MCF 10A (cell line): ENCODE data around the gene KDM2A. TPM values are rescaled to one million over a fixed set of nuclear protein-coding genes. Genes with fewer than 3 reads are reported as not detected.
A peak's percentile ranks its signal among the peaks of the same experiment; 100 is the strongest.

Experiments
- BruUV-seq: library from RNA; stranded (reverse); fragments of 400-500 nt; replicated peaks from 2 replicates; lab custom pipeline; 2021; lab: Mats Ljungman, UMichigan
- CTCF ChIA-PET: fragments of 300-600 bp; sonication (Branson Sonifier 250); formaldehyde crosslinking; extraction: SDS; loops from one replicate; lab custom pipeline; 2021; ENCODE audit warnings: antibody characterized with exemption, inconsistent platforms; lab: Yijun Ruan, JAX
- POLR2A ChIA-PET: fragments of 300-600, 350-650 bp; sonication (Branson Sonifier 250); formaldehyde crosslinking; extraction: SDS; loops from one replicate; lab custom pipeline; 2020; ENCODE audit warnings: antibody characterized with exemption, inconsistent platforms; lab: Yijun Ruan, JAX
- DNase-seq: peaks from one replicate; pipeline ENCODE4 v3.0.0-alpha.2; 2018; ENCODE audit not compliant: unreplicated experiment
- H3K27ac Mint-ChIP-seq: one replicate; pipeline ENCODE4 v1.8.0; 2022; ENCODE audit warnings: mild to moderate bottlenecking, low read depth, mixed read lengths; ENCODE audit not compliant: unreplicated experiment
- H3K27me3 Mint-ChIP-seq: one replicate; pipeline ENCODE4 v1.8.0; 2022; ENCODE audit warnings: mixed read lengths; ENCODE audit not compliant: insufficient read depth, unreplicated experiment
- H3K36me3 Mint-ChIP-seq: one replicate; pipeline ENCODE4 v1.8.0; 2022; ENCODE audit warnings: mild to moderate bottlenecking, moderate library complexity, mixed read lengths; ENCODE audit not compliant: insufficient read depth, unreplicated experiment
- H3K4me1 Mint-ChIP-seq: one replicate; pipeline ENCODE4 v1.8.0; 2022; ENCODE audit warnings: mixed read lengths; ENCODE audit not compliant: insufficient read depth, unreplicated experiment
- H3K4me3 Mint-ChIP-seq: one replicate; pipeline ENCODE4 v1.8.0; 2022; ENCODE audit warnings: mild to moderate bottlenecking, moderate library complexity, mixed read lengths; ENCODE audit not compliant: unreplicated experiment
- H3K9me3 Mint-ChIP-seq: one replicate; pipeline ENCODE4 v1.8.0; 2022; ENCODE audit warnings: mixed read lengths; ENCODE audit not compliant: unreplicated experiment
- CTCF ChIP-seq: fragments of 200-600 bp; IDR thresholded peaks from one replicate; pipeline ENCODE4 v1.8.0; 2022; ENCODE audit warnings: antibody characterized with exemption, mild to moderate bottlenecking; ENCODE audit not compliant: unreplicated experiment
- intact Hi-C: fragments of 100-400 bp; cut with micrococcal nuclease; formaldehyde crosslinking; loops from 2 replicates; pipeline ENCODE4 v1.14.1; 2022
- total RNA-seq: library from RNA; stranded (reverse); gene quantifications from 2 replicates; pipeline ENCODE4 v1.2.3, GENCODE V29; 2022

KDM2A gene
- total RNA-seq, 1 experiment from 2014 or later = 63.8 TPM

GRCh38 chr11:67284811-67285540, 165.9 kb downstream of the KDM2A start:
- POLR2A ChIA-PET = no interaction called here
- H3K27ac Mint-ChIP-seq = no peak overlapping the region
- BruUV-seq = no TSS peak
- peaks cover 13% of the 10 kb centered on the region for H3K4me1 Mint-ChIP-seq
- H3K9me3 Mint-ChIP-seq = no peaks in the 10 kb centered on the region
- no peak for TF ChIP-seq CTCF
- H3K4me3 Mint-ChIP-seq = no peak overlapping the region
- CTCF ChIA-PET = no interaction called here
- H3K27me3 Mint-ChIP-seq = no peaks in the 10 kb centered on the region
- intact Hi-C loops = no loop called here
- H3K36me3 Mint-ChIP-seq = peaks cover 28% of the 10 kb centered on the region
- DNase-seq = no peak

GRCh38 chr11:67285541-67286498, 166.8 kb downstream of the KDM2A start:
- H3K4me3 Mint-ChIP-seq = no peak overlapping the region
- TSS peak; percentile 31 for BruUV-seq
- peaks cover 13% of the 10 kb centered on the region for H3K4me1 Mint-ChIP-seq
- ChIA-PET CTCF (interaction anchor here (0.6 kb wide), 1 partner anchor 94 kb away, joined by 3 read pairs; no protein-coding TSS in a partner anchor), POLR2A (interaction anchor here (0.6 to 4.8 kb wide), 2 partner anchors 8 to 17 kb away, joined by 3 to 51 read pairs; partner anchors contain the start of gene SSH3)
- H3K27me3 Mint-ChIP-seq = no peaks in the 10 kb centered on the region
- intact Hi-C loops = no loop called here
- DNase-seq = no peak
- H3K9me3 Mint-ChIP-seq = no peaks in the 10 kb centered on the region
- H3K36me3 Mint-ChIP-seq = peaks cover 31% of the 10 kb centered on the region
- no peak for TF ChIP-seq CTCF
- H3K27ac Mint-ChIP-seq = no peak overlapping the region

GRCh38 chr11:67286621-67287333, 167.7 kb downstream of the KDM2A start:
- Mint-ChIP-seq H3K27me3 (no peaks in the 10 kb centered on the region), H3K27ac (peak overlapping the region; percentile 96), H3K9me3 (no peaks in the 10 kb centered on the region), H3K36me3 (peaks cover 35% of the 10 kb centered on the region), H3K4me1 (peaks cover 13% of the 10 kb centered on the region), H3K4me3 (peak overlapping the region; percentile 92)
- TF ChIP-seq CTCF = no peak
- ChIA-PET CTCF (interaction anchor here (0.6 kb wide), 1 partner anchor 93 kb away, joined by 3 read pairs; no protein-coding TSS in a partner anchor), POLR2A (interaction anchor here (0.6 to 4.8 kb wide), 2 partner anchors 9 to 16 kb away, joined by 3 to 51 read pairs; partner anchors contain the start of gene SSH3)
- intact Hi-C loops = no loop called here
- no peak for DNase-seq
- BruUV-seq = no TSS peak
